Mammary epithelial cell (primary cell): ENCODE measurements around the gene MCAM.

ENCODE experiments used
- CTCF ChIP-seq, 2 donors: IDR thresholded peaks in 1 of 2; conservative IDR thresholded peaks in 1 of 2; 2 replicates each; pipeline ENCODE4 v1.5.1; 2011 to 2012; ENCODE audit warnings: inconsistent platforms in 2 of 2, low read length in 2 of 2, mild to moderate bottlenecking in 2 of 2, control low read depth in 1 of 2, low read depth in 1 of 2; ENCODE audit not compliant: insufficient read depth in 1 of 2; ENCODE audit errors: extremely low read depth in 1 of 2
- EZH2 ChIP-seq: IDR thresholded peaks from 2 replicates; pipeline ENCODE4 v1.6.1; 2012; ENCODE audit warnings: low read length, inconsistent platforms, borderline replicate concordance

DNA sequence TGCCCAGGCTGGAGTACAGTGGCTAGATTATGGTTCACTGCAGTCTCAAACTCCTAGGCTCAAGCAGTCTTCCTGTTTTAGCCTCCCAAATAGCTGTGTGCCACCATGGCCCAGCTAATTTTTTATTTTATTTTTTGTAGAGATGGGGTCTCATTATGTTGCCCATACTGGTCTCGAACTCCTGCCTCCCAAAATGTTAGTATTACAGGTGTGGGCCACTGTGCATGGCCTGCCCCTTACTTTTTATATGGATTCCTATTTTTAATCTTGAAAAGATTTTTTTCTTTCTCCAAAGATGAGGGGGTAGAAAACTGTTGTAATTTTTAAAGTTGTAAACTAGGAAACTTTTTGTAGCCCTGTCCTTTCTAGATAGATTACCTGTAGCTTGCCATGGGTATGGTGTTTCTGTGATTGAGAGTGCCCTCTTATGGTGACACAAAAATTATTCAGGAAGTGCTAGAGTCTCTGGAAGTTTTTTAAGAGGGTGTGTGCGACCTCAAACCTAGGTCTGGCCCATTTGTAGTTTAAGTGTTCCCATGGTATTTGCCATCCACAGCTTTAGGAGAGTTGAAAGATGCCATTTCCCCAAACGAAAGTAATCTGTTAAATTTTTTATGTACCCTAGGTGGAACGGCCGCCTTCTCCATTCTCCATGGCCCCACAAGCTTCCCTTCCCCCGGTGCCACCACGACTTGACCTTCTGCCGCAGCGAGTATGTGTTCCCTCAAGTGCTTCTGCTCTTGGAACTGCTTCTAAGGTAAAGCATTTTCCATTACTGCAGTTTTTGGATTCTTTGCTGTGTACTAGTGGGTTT, 32.4 kb downstream of the MCAM start:
- TF ChIP-seq CTCF (conservative IDR thresholded peaks at IDR 0.05 in 1 of 2, IDR thresholded peaks at IDR 0.05 in 1 of 2; ENCODE audit: extremely low read depth in 1 of 2, insufficient read depth in 1 of 2, low read depth in 1 of 2, low read length in 2 of 2) (peak in 1 of 2 donors; percentile 59), EZH2 (no peak)
